ENCODE results near the gene PCBP4.

GRCh38 chr3:52006017-52006819, 39.0 kb upstream of the PCBP4 start:
- no peak for TF ChIP-seq CTCF (IDR thresholded peaks at IDR 0.05; ENCODE audit: low read depth, low read length, poor library complexity, severe bottlenecking)
- no peak for TF ChIP-seq EZH2phosphoT487 (IDR thresholded peaks at IDR 0.05; ENCODE audit: borderline replicate concordance, low read length)

Measured in DOHH2 (cell line).